A549 (cell line): ENCODE results near the gene TANGO2. TPM values are rescaled to one million over a fixed set of nuclear protein-coding genes. Genes with fewer than 3 reads are reported as not detected.

ENCODE experiments used
- ATAC-seq, 2 experiments: fragments of 200-7000 bp in 1 of 2; fragments of >200 bp in 1 of 2; cut with Nextera tagmentation in 1 of 2; cut with Tn5 transposase in 1 of 2; 3 replicates each; pipeline versions ENCODE4 v1.8.0 to v1.9.1; 2018 to 2020; ENCODE audit warnings: mild to moderate bottlenecking in 1 of 2, moderate library complexity in 1 of 2
- CTCF ChIA-PET: fragments of 300-600 bp; sonication (Branson Sonifier 250); formaldehyde crosslinking; extraction: SDS; loops from one replicate; lab custom pipeline; 2021; ENCODE audit warnings: antibody characterized with exemption, inconsistent platforms; lab: Yijun Ruan, JAX
- POLR2A ChIA-PET: fragments of 350-600 bp; formaldehyde crosslinking; extraction: SDS; loops from one replicate; lab custom pipeline; 2021; ENCODE audit warnings: antibody characterized with exemption, inconsistent platforms; lab: Yijun Ruan, JAX
- DNase-seq, 2 experiments: peaks; one replicate each; pipeline versions ENCODE4 v3.0.0 to v3.0.0-alpha.2; 2011 to 2016; ENCODE audit warnings: low read depth in 1 of 2, low spot score in 1 of 2
- FAIRE-seq: peaks from 2 replicates; lab custom pipeline; 2011; peaks lifted over from hg19 to GRCh38; lab: Jason Lieb, UNC
- H3K27ac ChIP-seq, 2 experiments: fragments of >200 bp; sonication (Bioruptor Twin); formaldehyde crosslinking; 3 replicates each; pipeline ENCODE4 v1.5.1; 2016 to 2017
- H3K4me1 ChIP-seq: fragments of >200 bp; sonication (Bioruptor Twin); formaldehyde crosslinking; 3 replicates; pipeline ENCODE4 v1.6.1; 2016
- H3K4me2 ChIP-seq: fragments of >200 bp; sonication (Bioruptor Twin); formaldehyde crosslinking; 3 replicates; pipeline ENCODE4 v1.6.1; 2016
- H3K4me3 ChIP-seq: fragments of >200 bp; sonication (Bioruptor Twin); formaldehyde crosslinking; 3 replicates; pipeline ENCODE4 v1.5.1; 2016
- H3K9me3 ChIP-seq: fragments of >200 bp; sonication (Bioruptor Twin); formaldehyde crosslinking; 3 replicates; pipeline ENCODE4 v1.6.1; 2016
- CBX2 ChIP-seq: fragments of 200-600 bp; sonication (generic); IDR thresholded peaks from 2 replicates; pipeline ENCODE4 v1.6.1; 2016; ENCODE audit warnings: low read depth, mild to moderate bottlenecking, borderline replicate concordance
- CBX8 ChIP-seq: fragments of 200-600 bp; sonication (generic); IDR thresholded peaks from 2 replicates; pipeline ENCODE4 v1.6.1; 2016
- CHD2 ChIP-seq: fragments of 150-350 bp; IDR thresholded peaks from 2 replicates; pipeline ENCODE4 v1.6.1; 2014; ENCODE audit warnings: low read length; ENCODE audit not compliant: partially characterized antibody
- ESRRA ChIP-seq: fragments of 150-350 bp; IDR thresholded peaks from 2 replicates; pipeline ENCODE4 v1.6.1; 2014; ENCODE audit warnings: mild to moderate bottlenecking, low read length, borderline replicate concordance
- FOSL2 ChIP-seq, 2 experiments: fragments of 450-650 bp in 1 of 2; fragments of >200 bp in 1 of 2; sonication (Bioruptor Twin) in 1 of 2; formaldehyde crosslinking; IDR thresholded peaks; 2 replicates each; pipeline versions ENCODE4 v1.5.0 to v1.6.1; 2016 to 2020; ENCODE audit warnings: mild to moderate bottlenecking in 1 of 2, moderate library complexity in 1 of 2
- FOXS1 ChIP-seq: fragments of 250-450 bp; sonication (Bioruptor Pico); IDR thresholded peaks from 2 replicates; pipeline ENCODE4 v1.5.0; 2020; ENCODE audit warnings: mild to moderate bottlenecking, moderate library complexity
- HDAC2 ChIP-seq: fragments of 200-600 bp; sonication (generic); IDR thresholded peaks from 2 replicates; pipeline ENCODE4 v1.6.1; 2016
- HOXB5 ChIP-seq: fragments of 250-450 bp; sonication (Bioruptor Pico); IDR thresholded peaks from 2 replicates; pipeline ENCODE4 v1.5.0; 2020; ENCODE audit warnings: mild to moderate bottlenecking, moderate library complexity
- JUN ChIP-seq, 2 experiments: fragments of >200 bp; sonication (Bioruptor Twin); formaldehyde crosslinking; IDR thresholded peaks; 2 replicates in 1 of 2; 3 replicates in 1 of 2; pipeline ENCODE4 v1.6.1; 2016 to 2017
- JUNB ChIP-seq: fragments of >200 bp; sonication (Bioruptor Twin); formaldehyde crosslinking; IDR thresholded peaks from 2 replicates; pipeline ENCODE4 v1.6.1; 2016
- MAZ ChIP-seq: fragments of 150-350 bp; IDR thresholded peaks from 2 replicates; pipeline ENCODE4 v1.6.1; 2014; ENCODE audit warnings: antibody characterized with exemption, low read depth, low read length, borderline replicate concordance
- MYC ChIP-seq: IDR thresholded peaks from 2 replicates; pipeline ENCODE4 v1.6.1; 2012; ENCODE audit warnings: mild to moderate bottlenecking, inconsistent platforms, low read length, improper control_type of control experiment, borderline replicate concordance
- NFE2L2 ChIP-seq: fragments of 150-350 bp; conservative IDR thresholded peaks from 2 replicates; pipeline ENCODE4 v1.6.1; 2014; ENCODE audit warnings: low read length
- POLR2A ChIP-seq: IDR thresholded peaks from 2 replicates; pipeline ENCODE4 v1.6.1; 2012; ENCODE audit warnings: mild to moderate bottlenecking, low read length
- RFX5 ChIP-seq: fragments of 450-650 bp; IDR thresholded peaks from 2 replicates; pipeline ENCODE4 v1.7.1; 2014; ENCODE audit warnings: antibody characterized with exemption, mild to moderate bottlenecking, moderate library complexity
- SREBF2 ChIP-seq: fragments of 450-650 bp; IDR thresholded peaks from 2 replicates; pipeline ENCODE4 v1.6.1; 2014; ENCODE audit warnings: mild to moderate bottlenecking, moderate library complexity
- TFCP2L1 ChIP-seq: fragments of 250-450 bp; sonication (Bioruptor Pico); IDR thresholded peaks from 2 replicates; pipeline ENCODE4 v1.5.0; 2021; ENCODE audit warnings: mild to moderate bottlenecking
- ZC3H11A ChIP-seq: fragments of 450-650 bp; IDR thresholded peaks from 2 replicates; pipeline ENCODE4 v1.6.1; 2014; ENCODE audit warnings: antibody characterized with exemption, mild to moderate bottlenecking
- ZFP36 ChIP-seq: fragments of 450-650 bp; IDR thresholded peaks from 2 replicates; pipeline ENCODE4 v1.6.1; 2014; ENCODE audit warnings: borderline replicate concordance; ENCODE audit not compliant: partially characterized antibody
- WGBS: methylation state at CpG from one replicate; pipeline ENCODE4 v1.1.6; 2017; ENCODE audit errors: missing lambda C conversion rate; 5-methylcytosine and 5-hydroxymethylcytosine counted together
- polyA plus RNA-seq, 4 experiments: library from polyadenylated mRNA; depleted of rRNA in 3 of 4; stranded (reverse); fragments of >200 nt; fragmentation: RNase III in 1 of 4; extraction: RNeasy Plus Mini Kit Qiagen cat#74134 plus additional on column Dnase treatment in 1 of 4; gene quantifications; 2 replicates in 3 of 4; 3 replicates in 1 of 4; pipeline ENCODE4 v1.2.3, GENCODE V29; 2011 to 2017
- TF ChIP-seq, protein P1 (sequence below): fragments of 150-350 bp; IDR thresholded peaks from 2 replicates; pipeline ENCODE4 v1.6.1; 2014; ENCODE audit warnings: low read depth, mild to moderate bottlenecking, low read length
- TF ChIP-seq, protein P2 (sequence below): fragments of >200 bp; sonication (Bioruptor Twin); formaldehyde crosslinking; IDR thresholded peaks from 2 replicates; pipeline ENCODE4 v1.6.1; 2016
- TF ChIP-seq, protein P3 (sequence below): IDR thresholded peaks from 2 replicates; pipeline ENCODE4 v1.6.1; 2012; ENCODE audit warnings: low read depth, borderline replicate concordance
- TF ChIP-seq, protein P4 (sequence below): fragments of 450-650 bp; IDR thresholded peaks from 2 replicates; pipeline ENCODE4 v1.6.1; 2014; ENCODE audit warnings: antibody characterized with exemption
- TF ChIP-seq, protein P5 (sequence below): fragments of 200-600 bp; sonication (generic); IDR thresholded peaks from 2 replicates; pipeline ENCODE4 v1.6.1; 2016; ENCODE audit warnings: antibody characterized with exemption, mild to moderate bottlenecking, moderate library complexity
- TF ChIP-seq, protein P6 (sequence below): fragments of 250-450 bp; sonication (Bioruptor Pico); IDR thresholded peaks from 2 replicates; pipeline ENCODE4 v1.5.0; 2020; ENCODE audit warnings: low read depth, mild to moderate bottlenecking, moderate library complexity

Gene TANGO2
- polyA plus RNA-seq, 2 of the 4 experiments (the other 2 are of a cell fraction), result 13.2 to 13.8 TPM

DNA sequence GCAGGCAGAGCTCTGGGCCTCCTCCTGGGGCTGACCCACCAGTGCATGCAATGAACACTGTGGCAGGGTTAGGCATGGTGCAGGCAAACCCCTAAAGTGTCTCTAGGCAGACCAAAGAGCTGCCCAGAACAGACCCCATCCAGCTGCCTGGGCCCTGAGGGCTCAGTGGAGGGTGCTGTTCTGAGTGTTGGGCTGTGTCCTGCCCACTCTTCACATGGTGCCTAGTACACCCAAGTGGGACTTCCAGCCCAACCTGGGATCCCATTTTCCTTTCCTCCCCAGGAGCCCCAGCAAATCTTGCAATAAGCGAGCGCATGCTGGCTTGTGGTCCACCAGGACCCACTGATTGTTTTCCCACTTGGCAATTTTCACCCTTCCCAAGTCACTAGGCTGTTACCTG lies 30.7 kb upstream of the TANGO2 start:
- FAIRE-seq (no peak), ATAC-seq (no peak), DNase-seq (no peak)
- ChIA-PET POLR2A (no interaction called here), CTCF (interaction anchor here (2.5 kb wide), 1 partner anchor 24 kb away, joined by 14 read pairs; no protein-coding TSS in a partner anchor)
- 100% methylated on average over 2 of the region's 2 CpGs for WGBS
- no peak overlapping the region for H3K4me3 ChIP-seq
- H3K9me3 ChIP-seq, result no peaks in the 10 kb centered on the region
- H3K4me1 ChIP-seq, result peaks cover 6% of the 10 kb centered on the region; the same call in 1 of the 3 replicates
- no peak for TF ChIP-seq ESRRA
- no peak for TF ChIP-seq POLR2A
- no peak for TF ChIP-seq FOSL2 (IDR thresholded peaks at IDR 0.05)
- no peak for TF ChIP-seq FOSL2 (CRISPR knock-in tag; IDR thresholded peaks at IDR 0.05)
- TF ChIP-seq, protein P1, sequence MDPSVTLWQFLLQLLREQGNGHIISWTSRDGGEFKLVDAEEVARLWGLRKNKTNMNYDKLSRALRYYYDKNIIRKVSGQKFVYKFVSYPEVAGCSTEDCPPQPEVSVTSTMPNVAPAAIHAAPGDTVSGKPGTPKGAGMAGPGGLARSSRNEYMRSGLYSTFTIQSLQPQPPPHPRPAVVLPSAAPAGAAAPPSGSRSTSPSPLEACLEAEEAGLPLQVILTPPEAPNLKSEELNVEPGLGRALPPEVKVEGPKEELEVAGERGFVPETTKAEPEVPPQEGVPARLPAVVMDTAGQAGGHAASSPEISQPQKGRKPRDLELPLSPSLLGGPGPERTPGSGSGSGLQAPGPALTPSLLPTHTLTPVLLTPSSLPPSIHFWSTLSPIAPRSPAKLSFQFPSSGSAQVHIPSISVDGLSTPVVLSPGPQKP, result no peak
- TF ChIP-seq FOXS1 (CRISPR knock-in tag), result no peak
- TF ChIP-seq JUNB, result no peak
- no peak for TF ChIP-seq RFX5
- TF ChIP-seq TFCP2L1 (CRISPR knock-in tag), result no peak
- no peak for TF ChIP-seq MAZ
- TF ChIP-seq, protein P2, sequence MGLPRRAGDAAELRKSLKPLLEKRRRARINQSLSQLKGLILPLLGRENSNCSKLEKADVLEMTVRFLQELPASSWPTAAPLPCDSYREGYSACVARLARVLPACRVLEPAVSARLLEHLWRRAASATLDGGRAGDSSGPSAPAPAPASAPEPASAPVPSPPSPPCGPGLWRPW, result no peak
- no peak for TF ChIP-seq SREBF2
- TF ChIP-seq, protein P3, sequence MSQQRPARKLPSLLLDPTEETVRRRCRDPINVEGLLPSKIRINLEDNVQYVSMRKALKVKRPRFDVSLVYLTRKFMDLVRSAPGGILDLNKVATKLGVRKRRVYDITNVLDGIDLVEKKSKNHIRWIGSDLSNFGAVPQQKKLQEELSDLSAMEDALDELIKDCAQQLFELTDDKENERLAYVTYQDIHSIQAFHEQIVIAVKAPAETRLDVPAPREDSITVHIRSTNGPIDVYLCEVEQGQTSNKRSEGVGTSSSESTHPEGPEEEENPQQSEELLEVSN, result no peak
- no peak for TF ChIP-seq CBX2
- TF ChIP-seq CHD2, result no peak
- no peak for TF ChIP-seq CBX8
- TF ChIP-seq, protein P4, sequence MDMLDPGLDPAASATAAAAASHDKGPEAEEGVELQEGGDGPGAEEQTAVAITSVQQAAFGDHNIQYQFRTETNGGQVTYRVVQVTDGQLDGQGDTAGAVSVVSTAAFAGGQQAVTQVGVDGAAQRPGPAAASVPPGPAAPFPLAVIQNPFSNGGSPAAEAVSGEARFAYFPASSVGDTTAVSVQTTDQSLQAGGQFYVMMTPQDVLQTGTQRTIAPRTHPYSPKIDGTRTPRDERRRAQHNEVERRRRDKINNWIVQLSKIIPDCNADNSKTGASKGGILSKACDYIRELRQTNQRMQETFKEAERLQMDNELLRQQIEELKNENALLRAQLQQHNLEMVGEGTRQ, result no peak
- TF ChIP-seq HOXB5 (CRISPR knock-in tag), result no peak
- TF ChIP-seq ZFP36, result no peak
- no peak overlapping the region for H3K27ac ChIP-seq
- no peak overlapping the region for H3K4me2 ChIP-seq

DNA sequence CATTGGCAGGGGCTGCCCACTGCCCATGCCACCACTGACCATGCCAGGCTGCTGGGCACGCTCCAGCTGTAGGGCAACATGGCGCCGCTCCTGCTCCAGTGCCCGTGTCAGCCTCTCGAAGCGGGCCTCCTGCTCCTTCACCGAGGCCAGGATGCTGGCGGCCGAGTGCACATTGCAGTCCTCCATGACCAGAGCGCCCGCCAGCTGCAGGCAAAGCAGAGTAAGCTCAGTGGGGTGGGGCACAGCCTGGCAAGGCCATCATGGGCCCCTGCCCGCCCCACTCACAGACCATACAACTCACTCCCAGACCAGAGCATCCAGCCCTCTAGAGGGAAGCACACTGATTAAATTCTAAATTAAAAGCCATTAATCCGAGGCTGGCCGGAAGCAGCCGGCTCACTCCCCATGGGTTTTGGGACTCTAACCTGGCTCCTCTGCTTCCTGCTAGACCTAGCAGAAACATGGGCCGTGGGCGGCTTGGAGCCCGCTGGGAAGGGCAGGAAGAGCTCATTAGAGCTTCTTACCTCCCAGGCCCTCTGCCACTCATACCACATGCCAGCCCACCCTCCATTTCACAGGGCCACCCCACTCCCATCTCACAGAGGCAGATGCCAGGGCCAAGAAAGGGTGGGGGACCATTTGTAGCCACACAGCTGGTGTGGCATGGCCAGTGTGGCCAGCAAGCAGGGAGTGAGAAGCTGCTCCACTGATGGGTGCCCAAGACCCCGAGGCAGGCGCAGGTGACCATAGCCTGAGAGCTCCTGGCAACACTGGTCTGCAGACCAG lies 30.1 kb upstream of the TANGO2 start:
- no peak overlapping the region for H3K4me2 ChIP-seq
- ATAC-seq (no peak), DNase-seq (no peak), FAIRE-seq (no peak)
- H3K4me3 ChIP-seq, result no peak overlapping the region
- CTCF ChIA-PET, result interaction anchor here (2.5 kb wide), 1 partner anchor 24 kb away, joined by 14 read pairs; no protein-coding TSS in a partner anchor
- no peaks in the 10 kb centered on the region for H3K9me3 ChIP-seq
- peaks cover 6% of the 10 kb centered on the region; the same call in 1 of the 3 replicates for H3K4me1 ChIP-seq
- H3K27ac ChIP-seq, result no peak overlapping the region
- POLR2A ChIA-PET, result no interaction called here
- 83% methylated on average over 6 of the region's 20 CpGs for WGBS
- no peak for TF ChIP-seq ESRRA
- no peak for TF ChIP-seq CBX2
- no peak for TF ChIP-seq FOSL2 (IDR thresholded peaks at IDR 0.05)
- no peak for TF ChIP-seq FOSL2 (CRISPR knock-in tag; IDR thresholded peaks at IDR 0.05)
- TF ChIP-seq, protein P4, result no peak
- TF ChIP-seq, protein P5, sequence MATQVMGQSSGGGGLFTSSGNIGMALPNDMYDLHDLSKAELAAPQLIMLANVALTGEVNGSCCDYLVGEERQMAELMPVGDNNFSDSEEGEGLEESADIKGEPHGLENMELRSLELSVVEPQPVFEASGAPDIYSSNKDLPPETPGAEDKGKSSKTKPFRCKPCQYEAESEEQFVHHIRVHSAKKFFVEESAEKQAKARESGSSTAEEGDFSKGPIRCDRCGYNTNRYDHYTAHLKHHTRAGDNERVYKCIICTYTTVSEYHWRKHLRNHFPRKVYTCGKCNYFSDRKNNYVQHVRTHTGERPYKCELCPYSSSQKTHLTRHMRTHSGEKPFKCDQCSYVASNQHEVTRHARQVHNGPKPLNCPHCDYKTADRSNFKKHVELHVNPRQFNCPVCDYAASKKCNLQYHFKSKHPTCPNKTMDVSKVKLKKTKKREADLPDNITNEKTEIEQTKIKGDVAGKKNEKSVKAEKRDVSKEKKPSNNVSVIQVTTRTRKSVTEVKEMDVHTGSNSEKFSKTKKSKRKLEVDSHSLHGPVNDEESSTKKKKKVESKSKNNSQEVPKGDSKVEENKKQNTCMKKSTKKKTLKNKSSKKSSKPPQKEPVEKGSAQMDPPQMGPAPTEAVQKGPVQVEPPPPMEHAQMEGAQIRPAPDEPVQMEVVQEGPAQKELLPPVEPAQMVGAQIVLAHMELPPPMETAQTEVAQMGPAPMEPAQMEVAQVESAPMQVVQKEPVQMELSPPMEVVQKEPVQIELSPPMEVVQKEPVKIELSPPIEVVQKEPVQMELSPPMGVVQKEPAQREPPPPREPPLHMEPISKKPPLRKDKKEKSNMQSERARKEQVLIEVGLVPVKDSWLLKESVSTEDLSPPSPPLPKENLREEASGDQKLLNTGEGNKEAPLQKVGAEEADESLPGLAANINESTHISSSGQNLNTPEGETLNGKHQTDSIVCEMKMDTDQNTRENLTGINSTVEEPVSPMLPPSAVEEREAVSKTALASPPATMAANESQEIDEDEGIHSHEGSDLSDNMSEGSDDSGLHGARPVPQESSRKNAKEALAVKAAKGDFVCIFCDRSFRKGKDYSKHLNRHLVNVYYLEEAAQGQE, result no peak
- TF ChIP-seq JUN (IDR thresholded peaks at IDR 0.05), result no peak
- TF ChIP-seq ZFP36, result no peak
- TF ChIP-seq, protein P6, sequence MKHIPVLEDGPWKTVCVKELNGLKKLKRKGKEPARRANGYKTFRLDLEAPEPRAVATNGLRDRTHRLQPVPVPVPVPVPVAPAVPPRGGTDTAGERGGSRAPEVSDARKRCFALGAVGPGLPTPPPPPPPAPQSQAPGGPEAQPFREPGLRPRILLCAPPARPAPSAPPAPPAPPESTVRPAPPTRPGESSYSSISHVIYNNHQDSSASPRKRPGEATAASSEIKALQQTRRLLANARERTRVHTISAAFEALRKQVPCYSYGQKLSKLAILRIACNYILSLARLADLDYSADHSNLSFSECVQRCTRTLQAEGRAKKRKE (CRISPR knock-in tag), result no peak
- TF ChIP-seq, protein P2, result no peak
- no peak for TF ChIP-seq ZC3H11A
- no peak for TF ChIP-seq MYC
- no peak for TF ChIP-seq TFCP2L1 (CRISPR knock-in tag)
- TF ChIP-seq NFE2L2, result no peak
- TF ChIP-seq HDAC2, result no peak
